Left lung (tissue), 10 donors: ENCODE results near the gene MED28. TPM values are rescaled to one million over a fixed set of nuclear protein-coding genes. Genes with fewer than 3 reads are reported as not detected.

Experiments used
- ATAC-seq: fragments of 200-7000 bp; cut with Tn5 transposase; one replicate; pipeline ENCODE4 v1.9.1; 2020; ENCODE audit warnings: moderate library complexity
- DNase-seq, 4 donors: peaks; one replicate each; pipeline ENCODE4 v3.0.0-alpha.2; 2013 to 2020
- H3K27ac ChIP-seq, 2 donors: fragments of 200-600 bp; sonication (generic) in 1 of 2; one replicate each; pipeline versions ENCODE4 v1.5.0 to v1.8.0; 2020 to 2021
- H3K27me3 ChIP-seq, 2 donors: fragments of 200-600 bp; sonication (generic) in 1 of 2; one replicate each; pipeline versions ENCODE4 v1.5.0 to v1.8.0; 2020 to 2021
- H3K36me3 ChIP-seq, 2 donors: fragments of 200-600 bp; sonication (generic) in 1 of 2; one replicate each; pipeline versions ENCODE4 v1.5.0 to v1.8.0; 2020 to 2021
- H3K4me1 ChIP-seq, 2 donors: fragments of 200-600 bp; one replicate each; pipeline ENCODE4 v1.8.0; 2021
- H3K4me3 ChIP-seq, 2 donors: fragments of 200-600 bp; sonication (generic) in 1 of 2; one replicate each; pipeline versions ENCODE4 v1.5.0 to v1.8.0; 2020 to 2021; ENCODE audit warnings: mild to moderate bottlenecking in 1 of 2
- H3K9me3 ChIP-seq, 2 donors: fragments of 200-600 bp; sonication (generic) in 1 of 2; one replicate each; pipeline versions ENCODE4 v1.5.0 to v1.8.0; 2020 to 2021
- intact Hi-C, 2 donors: fragments of 100-400 bp; cut with DNase I; formaldehyde crosslinking; loops; one replicate each; pipeline versions ENCODE4 v1.11.2 to v1.14.2; 2022
- polyA plus RNA-seq, 6 donors: library from polyadenylated mRNA; unstranded; fragments of 120-200 nt; gene quantifications; one replicate each; pipeline ENCODE4 v1.2.1, GENCODE V29; 2013; ENCODE audit not compliant: insufficient read length in 6 of 6
- total RNA-seq, 2 donors: library from RNA; stranded (reverse); fragmentation: NEBNext Ultra II Directional; extraction: Animal tissue kit (Norgen Biotek cat#: 25700); gene quantifications; one replicate each; pipeline ENCODE4 v1.2.1, GENCODE V29; 2021
- TF ChIP-seq, protein P1 (sequence below), 2 donors: fragments of 200-600 bp; sonication (generic) in 1 of 2; IDR thresholded peaks; one replicate each; pipeline versions ENCODE4 v1.5.0 to v1.8.0; 2021; ENCODE audit warnings: antibody characterized with exemption in 2 of 2
- donor health status: DM: no; HTN: yes; CAD: no.
- donor health status: DM: no; HTN: no; CAD: no.

The MED28 gene
- total and polyA plus RNA-seq, 8 donors, result 41.1 to 73.6 (median 69.2) TPM

GRCh38 chr4:17597517-17597916, 16.9 kb upstream of the MED28 start:
- intact Hi-C loops, result no loop called here
- Histone ChIP-seq H3K4me1 (peaks cover 0 to 35% of the 10 kb centered on the region in 2 donors), H3K36me3 (peaks cover 0 to 100% of the 10 kb centered on the region in 2 donors), H3K4me3 (no peak overlapping the region), H3K27me3 (no peaks in the 10 kb centered on the region), H3K9me3 (no peaks in the 10 kb centered on the region), H3K27ac (no peak overlapping the region)
- ATAC-seq (peak; percentile 22), DNase-seq (peak in 1 of 4 donors; percentile 15)
- TF ChIP-seq, protein P1, sequence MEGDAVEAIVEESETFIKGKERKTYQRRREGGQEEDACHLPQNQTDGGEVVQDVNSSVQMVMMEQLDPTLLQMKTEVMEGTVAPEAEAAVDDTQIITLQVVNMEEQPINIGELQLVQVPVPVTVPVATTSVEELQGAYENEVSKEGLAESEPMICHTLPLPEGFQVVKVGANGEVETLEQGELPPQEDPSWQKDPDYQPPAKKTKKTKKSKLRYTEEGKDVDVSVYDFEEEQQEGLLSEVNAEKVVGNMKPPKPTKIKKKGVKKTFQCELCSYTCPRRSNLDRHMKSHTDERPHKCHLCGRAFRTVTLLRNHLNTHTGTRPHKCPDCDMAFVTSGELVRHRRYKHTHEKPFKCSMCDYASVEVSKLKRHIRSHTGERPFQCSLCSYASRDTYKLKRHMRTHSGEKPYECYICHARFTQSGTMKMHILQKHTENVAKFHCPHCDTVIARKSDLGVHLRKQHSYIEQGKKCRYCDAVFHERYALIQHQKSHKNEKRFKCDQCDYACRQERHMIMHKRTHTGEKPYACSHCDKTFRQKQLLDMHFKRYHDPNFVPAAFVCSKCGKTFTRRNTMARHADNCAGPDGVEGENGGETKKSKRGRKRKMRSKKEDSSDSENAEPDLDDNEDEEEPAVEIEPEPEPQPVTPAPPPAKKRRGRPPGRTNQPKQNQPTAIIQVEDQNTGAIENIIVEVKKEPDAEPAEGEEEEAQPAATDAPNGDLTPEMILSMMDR (IDR thresholded peaks at IDR 0.05), result no peak

- Histone ChIP-seq H3K4me3 (no peak overlapping the region), H3K9me3 (no peaks in the 10 kb centered on the region), H3K36me3 (peaks cover 0 to 98% of the 10 kb centered on the region in 2 donors), H3K4me1 (peaks cover 0 to 14% of the 10 kb centered on the region in 2 donors), H3K27me3 (no peaks in the 10 kb centered on the region), H3K27ac (no peak overlapping the region)
- no peak for DNase-seq
- TF ChIP-seq, protein P1 (IDR thresholded peaks at IDR 0.05), result no peak
- intact Hi-C loops, result no loop called here
- no peak for ATAC-seq
These were observed 14.6 kb upstream of the MED28 start for GRCh38 chr4:17599826-17600225.

DNA sequence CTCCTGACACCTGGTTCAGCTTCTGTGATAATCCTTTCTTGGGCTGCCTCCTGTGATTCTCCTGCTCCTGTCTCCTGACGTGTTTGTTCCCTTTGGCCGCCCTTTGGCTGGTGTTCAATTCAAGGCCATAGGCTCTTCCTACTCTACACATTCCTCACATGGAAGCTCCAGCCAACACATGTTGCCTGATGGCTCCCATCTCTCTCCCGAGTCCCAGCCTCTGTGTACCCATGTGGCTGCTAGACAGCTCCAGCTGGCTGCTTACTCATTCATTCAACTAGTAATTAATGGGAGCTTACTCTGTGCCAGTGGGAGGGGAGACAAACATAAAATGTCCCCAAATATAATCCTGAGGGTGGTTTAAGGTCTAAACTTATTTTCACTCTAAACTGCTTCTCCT, 9.2 kb upstream of the MED28 start:
- Histone ChIP-seq H3K27ac (no peak overlapping the region), H3K4me1 (no peaks in the 10 kb centered on the region), H3K36me3 (peaks cover 0 to 85% of the 10 kb centered on the region in 2 donors), H3K4me3 (no peak overlapping the region), H3K27me3 (no peaks in the 10 kb centered on the region), H3K9me3 (no peaks in the 10 kb centered on the region)
- DNase-seq (no peak), ATAC-seq (no peak)
- intact Hi-C loops, result no loop called here
- TF ChIP-seq, protein P1 (IDR thresholded peaks at IDR 0.05), result no peak

GRCh38 chr4:17613761-17614415, 553 bp upstream of the MED28 start:
- ATAC-seq, result peak; percentile 75
- H3K27ac ChIP-seq, result peak overlapping the region; percentile 81 to 87
- no peaks in the 10 kb centered on the region for H3K27me3 ChIP-seq
- DNase-seq, result peak in 1 of 4 donors; percentile 5
- H3K9me3 ChIP-seq, result no peaks in the 10 kb centered on the region
- TF ChIP-seq, protein P1 (IDR thresholded peaks at IDR 0.05), result no peak
- peaks cover 0 to 24% of the 10 kb centered on the region in 2 donors for H3K36me3 ChIP-seq
- peaks cover 12 to 46% of the 10 kb centered on the region in 2 donors for H3K4me1 ChIP-seq
- peak overlapping the region; percentile 81 to 82 for H3K4me3 ChIP-seq
- intact Hi-C loops, result no loop called here

- TF ChIP-seq, protein P1 (IDR thresholded peaks at IDR 0.05), result no peak
- Histone ChIP-seq H3K36me3 (peaks cover 0 to 48% of the 10 kb centered on the region in 2 donors), H3K9me3 (no peaks in the 10 kb centered on the region), H3K4me1 (peaks cover 12 to 53% of the 10 kb centered on the region in 2 donors), H3K27me3 (no peaks in the 10 kb centered on the region), H3K27ac (no peak overlapping the region), H3K4me3 (peak overlapping the region in 1 of 2 donors; percentile 82)
- intact Hi-C loops, result no loop called here
- no peak for ATAC-seq
- no peak for DNase-seq
These were observed 1.8 kb downstream of the MED28 start for GRCh38 chr4:17616283-17616682.
